ENCODE measurements around the gene UCK2.

GRCh38 chr1:165942062-165942461 lies 114.6 kb downstream of the UCK2 start:
- TF ChIP-seq CTCF (IDR thresholded peaks at IDR 0.05; ENCODE audit: insufficient read depth, low read length) (no peak), REST (IDR thresholded peaks at IDR 0.05; ENCODE audit: insufficient replicate concordance, low read depth) (no peak), POLR2AphosphoS5 (IDR thresholded peaks at IDR 0.05; ENCODE audit: low read depth) (no peak), SPI1 (IDR thresholded peaks at IDR 0.05; ENCODE audit: borderline replicate concordance, low read depth) (no peak)
